Lung (tissue), 12 donors: ENCODE measurements around the gene NDUFB10. TPM values are rescaled to one million over a fixed set of nuclear protein-coding genes. Genes with fewer than 3 reads are reported as not detected.

Experiments used
- ATAC-seq: fragments of 200-7000 bp; cut with Tn5 transposase; one replicate; pipeline ENCODE4 v1.9.1; 2020; ENCODE audit warnings: moderate number of reproducible peaks; ENCODE audit not compliant: insufficient read depth, low FRiP score
- DNase-seq, 3 donors: peaks; one replicate each; pipeline ENCODE4 v3.0.0-alpha.2; 2013 to 2017
- H3K27ac ChIP-seq, 2 donors: one replicate each; pipeline ENCODE4 v1.5.1; 2013; ENCODE audit warnings: mild to moderate bottlenecking in 2 of 2, moderate library complexity in 2 of 2, control low read depth in 1 of 2, inconsistent platforms in 1 of 2, low read depth in 1 of 2, low read length in 1 of 2
- H3K27me3 ChIP-seq, 3 donors: one replicate each; pipeline ENCODE4 v1.5.1; 2013; ENCODE audit warnings: low read length in 2 of 3; ENCODE audit not compliant: control insufficient read depth in 3 of 3, insufficient read depth in 3 of 3
- H3K36me3 ChIP-seq, 4 donors: one replicate each; pipeline ENCODE4 v1.5.1; 2013; ENCODE audit warnings: low read length in 4 of 4, mild to moderate bottlenecking in 1 of 4, moderate library complexity in 1 of 4; ENCODE audit not compliant: control insufficient read depth in 4 of 4, insufficient read depth in 4 of 4
- H3K4me1 ChIP-seq, 5 donors: one replicate each; pipeline ENCODE4 v1.5.1; 2013; ENCODE audit warnings: low read length in 5 of 5, mild to moderate bottlenecking in 2 of 5, moderate library complexity in 1 of 5; ENCODE audit not compliant: control insufficient read depth in 5 of 5, insufficient read depth in 5 of 5
- H3K4me3 ChIP-seq: one replicate; pipeline ENCODE4 v1.5.1; 2013; ENCODE audit warnings: mild to moderate bottlenecking, control low read depth, moderate library complexity
- H3K9ac ChIP-seq, 2 donors: one replicate each; pipeline ENCODE4 v1.5.1; 2013; ENCODE audit warnings: low read length in 2 of 2, control low read depth in 1 of 2; ENCODE audit not compliant: insufficient read depth in 1 of 2
- H3K9me3 ChIP-seq, 4 donors: one replicate each; pipeline ENCODE4 v1.5.1; 2013; ENCODE audit warnings: low read length in 3 of 4, mild to moderate bottlenecking in 1 of 4, moderate library complexity in 1 of 4; ENCODE audit not compliant: control insufficient read depth in 4 of 4, insufficient read depth in 3 of 4
- CTCF ChIP-seq: IDR thresholded peaks from 2 replicates; pipeline ENCODE4 v1.5.1; 2012; ENCODE audit warnings: mild to moderate bottlenecking; ENCODE audit errors: control extremely low read depth, extremely low read depth
- WGBS, 2 donors: extraction: QIAGEN DNeasy Blood & Tissue Kit; methylation state at CpG; one replicate each; pipeline ENCODE4 v1.1.7; 2013; 5-methylcytosine and 5-hydroxymethylcytosine counted together
- polyA plus RNA-seq, 2 donors: library from polyadenylated mRNA; stranded (reverse); fragments of 200-250 nt; gene quantifications; one replicate each; pipeline ENCODE4 v1.2.1, GENCODE V29; 2013
- total RNA-seq, 2 donors: library from RNA; depleted of rRNA in 1 of 2; stranded (reverse); fragments of >200 nt in 1 of 2; gene quantifications; one replicate each; pipeline ENCODE4 v1.2.1, GENCODE V29; 2014 to 2021
- donor health status: control.
- donor health status: control.
- donor health status: Bipolar disorder and iron deficiency.
- donor health status: healthy.
- donor health status: DM: yes; HTN: yes; CAD: no.

The NDUFB10 gene
- total and polyA plus RNA-seq, 4 donors = 107 to 187 (median 131) TPM

- H3K27me3 ChIP-seq = peaks cover 0 to 21% (median 7%) of the 10 kb centered on the region in 3 donors
- H3K4me3 ChIP-seq = no peak overlapping the region
- TF ChIP-seq CTCF = no peak
- WGBS, 2 donors = 94 to 96% methylated on average over 33 of the region's 33 CpGs
- peaks cover 0 to 24% (median 0%) of the 10 kb centered on the region in 4 donors for H3K9me3 ChIP-seq
- H3K36me3 ChIP-seq = peaks cover 0 to 47% (median 20%) of the 10 kb centered on the region in 4 donors
- ATAC-seq (no peak), DNase-seq (no peak)
- H3K9ac ChIP-seq = no peak overlapping the region
- peaks cover 0 to 14% (median 7%) of the 10 kb centered on the region in 5 donors for H3K4me1 ChIP-seq
- no peak overlapping the region for H3K27ac ChIP-seq
These were observed 16.3 kb downstream of the NDUFB10 start for GRCh38 chr16:1975432-1976215.

- Histone ChIP-seq H3K9me3 (peaks cover 0 to 24% (median 0%) of the 10 kb centered on the region in 4 donors), H3K4me1 (peaks cover 0 to 11% (median 7%) of the 10 kb centered on the region in 5 donors), H3K27ac (no peak overlapping the region), H3K4me3 (no peak overlapping the region), H3K27me3 (peaks cover 0 to 27% (median 12%) of the 10 kb centered on the region in 3 donors), H3K36me3 (peaks cover 0 to 47% (median 20%) of the 10 kb centered on the region in 4 donors), H3K9ac (no peak overlapping the region)
- 94% methylated on average over 7 to 8 of the region's 8 CpGs for WGBS, 2 donors
- no peak for TF ChIP-seq CTCF
- DNase-seq = no peak
- ATAC-seq = no peak
These were observed 16.8 kb downstream of the NDUFB10 start for GRCh38 chr16:1976216-1976520.

- DNase-seq (no peak), ATAC-seq (no peak)
- Histone ChIP-seq H3K9me3 (peaks cover 0 to 24% (median 0%) of the 10 kb centered on the region in 4 donors), H3K27ac (no peak overlapping the region), H3K9ac (no peak overlapping the region), H3K4me3 (no peak overlapping the region), H3K36me3 (peaks cover 0 to 47% (median 20%) of the 10 kb centered on the region in 4 donors), H3K4me1 (peaks cover 0 to 11% (median 7%) of the 10 kb centered on the region in 5 donors), H3K27me3 (peaks cover 0 to 37% (median 23%) of the 10 kb centered on the region in 3 donors)
- no peak for TF ChIP-seq CTCF
- 94 to 96% methylated on average over 33 of the region's 33 CpGs for WGBS, 2 donors
These were observed 17.9 kb downstream of the NDUFB10 start for GRCh38 chr16:1976951-1977874.
